Cardiac fibroblast (primary cell): Measurements from ENCODE around the gene APBA2.

ENCODE experiments used
- DNase-seq, 2 donors: peaks; one replicate each; pipeline versions ENCODE4 v3.0.0 to v3.0.0-alpha.2; 2010; ENCODE audit warnings: low read depth in 2 of 2
- H3K4me3 ChIP-seq, 2 donors: replicated peaks in 1 of 2; 1 replicate in 1 of 2; 2 replicates in 1 of 2; pipeline ENCODE4 v1.5.1; 2011; ENCODE audit warnings: low read depth in 2 of 2, low read length in 2 of 2, mild to moderate bottlenecking in 2 of 2, moderate library complexity in 1 of 2
- CTCF ChIP-seq: IDR thresholded peaks from one replicate; pipeline ENCODE4 v1.5.1; 2011; ENCODE audit warnings: low read depth, mild to moderate bottlenecking, low read length, inconsistent platforms

The APBA2 gene

GRCh38 chr15:28947221-28947674 is 61.5 kb downstream of the APBA2 start:
- no peak for DNase-seq
- TF ChIP-seq CTCF, result no peak
- H3K4me3 ChIP-seq, result no peak overlapping the region

GRCh38 chr15:28948036-28948435 is 62.3 kb downstream of the APBA2 start:
- DNase-seq, result no peak
- no peak for TF ChIP-seq CTCF
- H3K4me3 ChIP-seq, result no peak overlapping the region

- no peak overlapping the region for H3K4me3 ChIP-seq
- TF ChIP-seq CTCF, result no peak
- no peak for DNase-seq
These were observed 65.1 kb downstream of the APBA2 start for GRCh38 chr15:28950916-28951315.

GRCh38 chr15:28952666-28953491 is 67.1 kb downstream of the APBA2 start:
- TF ChIP-seq CTCF, result no peak
- no peak for DNase-seq
- H3K4me3 ChIP-seq, result no peak overlapping the region

GRCh38 chr15:28953573-28954195 is 67.9 kb downstream of the APBA2 start:
- H3K4me3 ChIP-seq, result no peak overlapping the region
- no peak for TF ChIP-seq CTCF
- no peak for DNase-seq

- no peak for TF ChIP-seq CTCF
- H3K4me3 ChIP-seq, result no peak overlapping the region
- no peak for DNase-seq
These were observed 68.8 kb downstream of the APBA2 start for GRCh38 chr15:28954466-28955159.
